ENCODE data around the gene F5. TPM values are rescaled to one million over a fixed set of nuclear protein-coding genes. Genes with fewer than 3 reads are reported as not detected.
"Not testable (repeated sequence)": the region's sequence is repeated elsewhere in the genome, so short reads cannot be mapped to it uniquely, and the experiment has no call there.

The F5 gene
- total RNA-seq, 1 experiment from 2014 or later = not detected

DNA sequence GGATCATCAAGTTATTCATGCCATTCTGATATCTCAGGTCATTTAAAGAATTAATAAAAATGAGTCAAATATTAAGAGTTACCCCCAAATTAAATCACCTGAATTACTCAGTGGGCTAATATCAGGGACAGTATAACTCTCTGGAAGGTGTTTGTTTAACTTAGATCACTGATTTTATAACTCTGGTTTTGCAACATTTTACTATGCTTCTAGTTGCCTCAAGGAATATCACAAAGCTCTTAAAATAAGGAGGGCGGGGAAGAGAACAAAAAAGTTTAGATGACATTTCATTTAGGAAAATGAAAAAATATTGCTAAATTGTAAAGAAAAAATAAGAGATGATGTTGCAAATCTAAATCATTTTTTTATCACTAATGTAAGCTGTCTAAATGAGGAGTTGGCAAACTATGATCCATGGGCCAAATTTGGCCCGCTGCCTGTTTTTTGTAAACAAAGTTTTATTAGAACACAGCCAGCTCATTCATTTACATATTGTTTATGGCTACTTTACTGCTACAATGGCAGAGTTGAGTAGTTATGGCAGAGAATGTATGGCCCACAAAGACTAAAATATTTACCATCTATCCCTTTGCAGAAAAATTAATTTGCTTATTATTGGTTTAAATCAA lies 68.6 kb downstream of the F5 start:
- H3K4me3 ChIP-seq (ENCODE audit: insufficient read depth, low read depth, low read length) = no peak overlapping the region
- no peak for DNase-seq
- H3K27me3 ChIP-seq (ENCODE audit: control insufficient read depth, insufficient read depth, low read length) = no peaks in the 10 kb centered on the region
- no peaks in the 10 kb centered on the region for H3K36me3 ChIP-seq (replicated peaks; ENCODE audit: control insufficient read depth, insufficient read depth, low read length)

DNA sequence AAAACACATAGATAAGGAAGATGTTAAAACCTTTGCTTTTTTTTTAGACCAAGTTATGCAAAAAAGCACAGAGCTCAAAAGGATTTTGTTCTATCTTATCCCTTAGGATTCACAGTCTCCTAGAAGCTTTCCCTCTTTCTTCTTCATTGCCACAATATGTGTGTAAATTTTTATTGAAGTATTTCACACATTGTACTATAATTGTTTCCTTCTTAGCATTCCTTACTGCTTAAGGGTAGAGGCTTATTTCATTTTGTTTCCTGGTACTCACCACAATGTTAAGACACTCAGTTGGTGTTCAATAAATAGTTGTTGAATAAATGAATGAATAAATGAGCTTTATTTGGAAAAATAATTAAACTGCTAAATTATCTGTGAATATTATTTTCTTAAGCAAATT lies 70.6 kb downstream of the F5 start:
- H3K27me3 ChIP-seq (ENCODE audit: control insufficient read depth, insufficient read depth, low read length) = no peaks in the 10 kb centered on the region
- DNase-seq = no peak
- H3K4me3 ChIP-seq (ENCODE audit: insufficient read depth, low read depth, low read length) = no peak overlapping the region
- no peaks in the 10 kb centered on the region for H3K36me3 ChIP-seq (replicated peaks; ENCODE audit: control insufficient read depth, insufficient read depth, low read length)

DNA sequence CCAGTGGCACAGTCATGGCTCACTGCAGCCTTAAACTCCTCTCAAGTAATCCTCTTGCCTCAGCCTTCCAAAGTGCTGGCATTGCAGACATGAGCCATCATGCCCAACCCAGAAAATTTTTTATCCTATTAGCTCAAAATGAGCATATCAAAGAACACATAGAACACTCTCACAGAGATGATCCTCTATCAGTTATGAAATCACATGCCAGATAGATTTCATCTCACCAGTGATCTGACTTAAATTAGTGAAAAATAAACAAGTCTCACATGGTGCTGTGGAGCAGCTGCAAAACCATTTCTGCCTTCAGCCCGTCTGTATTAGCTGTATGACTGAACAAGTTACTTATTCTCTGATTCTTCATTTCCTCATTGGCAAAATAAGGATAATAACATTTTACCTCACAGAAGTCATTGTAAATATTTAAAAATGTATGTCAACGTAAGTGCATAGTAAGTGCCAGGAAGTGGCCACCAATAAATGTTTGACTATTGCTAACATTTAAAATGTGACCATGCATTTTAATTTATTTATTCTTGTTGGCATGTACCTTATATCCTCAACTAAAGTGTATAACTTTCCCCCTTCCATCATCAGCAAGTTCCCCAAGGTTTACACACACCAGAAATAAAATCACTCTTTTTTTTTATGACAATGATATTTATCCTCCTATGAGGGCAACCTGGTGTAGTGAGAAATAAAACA lies 71.6 kb downstream of the F5 start:
- Histone ChIP-seq H3K27me3 (ENCODE audit: control insufficient read depth, insufficient read depth, low read length) (no peaks in the 10 kb centered on the region), H3K36me3 (replicated peaks; ENCODE audit: control insufficient read depth, insufficient read depth, low read length) (no peaks in the 10 kb centered on the region), H3K4me3 (ENCODE audit: insufficient read depth, low read depth, low read length) (no peak overlapping the region)
- DNase-seq = no peak

DNA sequence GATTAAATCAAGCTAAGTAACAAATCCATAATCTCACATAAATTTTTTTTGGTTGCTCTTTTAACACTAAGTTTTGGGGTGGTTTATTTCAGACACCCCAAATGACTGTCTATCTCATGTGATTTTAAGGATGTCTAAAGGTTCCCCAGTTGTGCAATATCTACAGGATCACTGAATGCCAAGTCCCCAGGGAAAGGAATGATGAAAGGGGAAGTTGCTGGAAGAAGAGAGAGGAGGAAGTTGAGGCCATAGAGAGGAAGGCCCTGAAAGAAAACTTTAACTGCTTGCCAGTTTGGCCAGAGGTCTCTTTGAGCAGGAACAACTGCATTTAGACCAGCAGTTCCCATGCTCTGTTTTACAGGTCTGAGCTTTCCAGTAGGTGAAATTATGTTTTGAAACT lies 73.1 kb downstream of the F5 start:
- H3K27me3 ChIP-seq (ENCODE audit: control insufficient read depth, insufficient read depth, low read length) = no peaks in the 10 kb centered on the region
- H3K4me3 ChIP-seq (ENCODE audit: insufficient read depth, low read depth, low read length) = no peak overlapping the region
- no peak for DNase-seq
- H3K36me3 ChIP-seq (replicated peaks; ENCODE audit: control insufficient read depth, insufficient read depth, low read length) = no peaks in the 10 kb centered on the region

DNA sequence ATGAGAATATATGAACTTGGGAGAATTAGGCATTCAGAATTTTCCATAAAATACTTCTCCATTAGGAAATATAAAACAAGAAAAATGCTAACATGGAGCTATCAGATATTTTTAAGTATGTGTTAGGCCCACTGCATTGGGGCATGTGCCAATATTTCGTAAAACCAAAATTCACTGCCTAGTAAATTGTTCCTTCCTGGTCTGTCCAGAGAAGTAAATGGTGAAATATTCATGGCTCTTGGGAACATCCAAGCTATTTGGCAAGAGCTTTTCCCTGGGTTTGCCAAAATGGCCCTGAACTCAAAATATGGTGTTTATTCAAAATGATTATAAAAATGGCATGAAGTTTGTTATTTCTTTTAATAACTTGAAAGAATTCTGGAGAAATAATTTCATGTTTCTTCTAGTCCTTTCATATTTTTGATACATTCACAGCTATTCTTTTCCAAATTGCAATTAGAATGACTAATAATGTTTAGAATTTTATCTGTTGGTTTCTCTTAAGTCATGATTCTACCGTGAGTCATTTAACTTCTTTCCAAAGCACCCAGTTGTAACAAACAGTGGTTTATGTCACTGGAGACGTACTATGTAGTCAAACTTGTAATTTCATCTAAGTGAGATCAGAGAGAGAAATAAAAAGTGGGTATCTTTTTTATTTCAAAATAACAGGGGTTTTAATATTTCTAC lies 74.8 kb downstream of the F5 start:
- Histone ChIP-seq H3K36me3 (replicated peaks; ENCODE audit: control insufficient read depth, insufficient read depth, low read length) (no peaks in the 10 kb centered on the region), H3K27me3 (ENCODE audit: control insufficient read depth, insufficient read depth, low read length) (no peaks in the 10 kb centered on the region), H3K4me3 (ENCODE audit: insufficient read depth, low read depth, low read length) (no peak overlapping the region)
- no peak for DNase-seq

DNA sequence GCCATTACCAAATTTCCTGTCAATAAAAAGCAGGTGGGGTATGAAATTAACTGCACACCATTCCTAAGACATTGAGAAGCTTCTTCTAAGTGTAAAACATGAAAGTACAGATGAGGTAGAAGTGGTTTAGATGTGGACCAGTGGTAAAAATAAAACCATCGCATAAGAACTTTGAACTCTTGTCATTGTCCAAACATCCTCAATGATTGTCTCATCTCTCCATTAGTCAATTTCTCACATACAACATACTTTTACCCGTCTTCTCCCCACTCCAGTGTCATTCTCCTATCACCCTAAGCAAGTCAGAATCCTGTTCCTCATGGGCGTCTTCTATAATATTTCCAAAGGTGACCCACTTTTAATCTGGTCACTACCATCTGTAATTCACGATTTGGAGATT lies 76.2 kb downstream of the F5 start:
- Histone ChIP-seq H3K27me3 (ENCODE audit: control insufficient read depth, insufficient read depth, low read length) (no peaks in the 10 kb centered on the region), H3K36me3 (replicated peaks; ENCODE audit: control insufficient read depth, insufficient read depth, low read length) (no peaks in the 10 kb centered on the region), H3K4me3 (ENCODE audit: insufficient read depth, low read depth, low read length) (no peak overlapping the region)
- no peak for DNase-seq

DNA sequence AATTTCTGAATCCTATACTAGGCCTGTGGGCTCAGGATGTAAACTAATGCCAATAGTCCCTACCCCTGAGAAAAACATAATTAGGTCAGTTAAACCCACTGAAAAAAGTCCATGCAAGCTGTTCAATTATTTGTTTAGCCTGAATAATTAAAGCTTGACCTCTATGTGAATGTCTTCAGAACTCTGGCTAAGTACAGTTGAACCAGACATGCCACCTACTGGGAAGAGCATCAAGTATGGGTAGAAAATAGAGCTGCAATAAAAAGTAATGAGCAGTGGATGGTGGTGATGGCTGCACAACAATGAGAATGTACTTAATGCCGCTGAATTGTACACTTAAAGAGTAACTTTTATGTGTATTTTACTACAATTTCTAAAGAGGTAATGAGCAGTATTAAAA lies 76.9 kb downstream of the F5 start:
- Histone ChIP-seq H3K4me3 (ENCODE audit: insufficient read depth, low read depth, low read length) (no peak overlapping the region), H3K36me3 (replicated peaks; ENCODE audit: control insufficient read depth, insufficient read depth, low read length) (no peaks in the 10 kb centered on the region), H3K27me3 (ENCODE audit: control insufficient read depth, insufficient read depth, low read length) (no peaks in the 10 kb centered on the region)
- no peak for DNase-seq

DNA sequence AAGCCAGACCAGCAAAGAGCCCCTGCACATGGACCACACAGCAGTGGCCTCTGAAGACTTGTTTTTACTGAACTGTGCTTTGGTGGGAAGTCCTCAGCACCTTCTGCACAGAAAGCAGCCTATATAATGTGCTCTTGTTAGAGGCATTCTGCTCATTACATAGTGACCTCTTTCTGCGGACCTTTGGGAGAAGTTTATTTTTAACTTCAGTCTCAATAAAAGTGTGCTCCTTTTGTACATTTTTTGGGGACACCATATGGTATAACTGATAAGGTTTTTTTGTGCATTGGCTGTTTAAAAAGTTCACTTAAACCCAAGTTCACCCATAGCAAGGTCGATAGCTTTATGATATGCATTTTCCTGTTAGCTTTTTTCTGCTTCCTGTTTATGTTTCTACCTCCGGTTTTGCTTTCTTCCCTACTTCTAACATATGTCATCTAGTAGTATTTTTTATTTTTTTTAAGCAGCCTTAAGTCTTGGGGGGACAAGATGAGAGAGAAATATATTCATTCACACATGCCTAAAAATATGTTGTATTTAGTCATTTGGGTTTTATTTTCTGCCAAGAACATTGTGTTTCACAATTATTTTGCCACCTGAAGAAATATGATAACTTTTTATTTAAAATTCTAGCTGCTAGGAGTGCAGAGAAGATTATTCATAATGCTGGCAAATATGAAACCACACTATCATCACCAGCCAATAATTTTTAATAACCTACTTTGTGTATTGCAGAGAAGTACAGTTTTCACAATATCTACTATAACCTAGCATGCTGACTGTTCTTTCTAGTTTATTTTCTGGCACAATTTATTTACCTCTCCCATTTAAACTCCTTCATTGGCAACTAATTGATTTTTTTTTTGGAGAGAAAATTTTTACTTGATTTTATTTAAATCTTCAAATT lies 77.6 kb downstream of the F5 start:
- DNase-seq = no peak
- no peaks in the 10 kb centered on the region for H3K27me3 ChIP-seq (ENCODE audit: control insufficient read depth, insufficient read depth, low read length)

DNA sequence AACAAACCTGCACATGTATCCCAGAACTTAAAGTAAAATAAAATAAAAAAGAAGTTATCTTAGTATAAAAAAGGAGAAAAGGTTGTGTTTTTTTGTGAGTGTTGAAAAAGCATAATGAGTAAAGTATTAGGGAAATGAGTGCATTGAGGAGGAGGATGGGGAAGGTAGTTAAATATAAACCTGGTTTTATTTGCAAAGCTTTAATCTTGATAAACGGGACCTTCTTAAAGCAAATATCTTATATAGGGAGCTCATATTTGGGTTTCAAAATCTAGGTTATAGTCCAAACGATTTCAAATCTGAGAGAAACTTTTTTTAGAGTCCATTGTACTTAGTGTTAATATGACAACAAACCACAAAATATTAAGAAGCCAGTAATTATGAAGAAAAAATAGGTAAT lies 78.9 kb downstream of the F5 start:
- no peak for DNase-seq
- no peaks in the 10 kb centered on the region for H3K36me3 ChIP-seq (replicated peaks; ENCODE audit: control insufficient read depth, insufficient read depth, low read length)
- no peak overlapping the region for H3K4me3 ChIP-seq (ENCODE audit: insufficient read depth, low read depth, low read length)
- H3K27me3 ChIP-seq (ENCODE audit: control insufficient read depth, insufficient read depth, low read length) = no peaks in the 10 kb centered on the region

More for the DNA sequence above, 77.6 kb downstream of the F5 start:
- Histone ChIP-seq H3K4me3 (ENCODE audit: insufficient read depth, low read depth, low read length) (no peak overlapping the region), H3K36me3 (replicated peaks; ENCODE audit: control insufficient read depth, insufficient read depth, low read length) (no peaks in the 10 kb centered on the region)

DNA sequence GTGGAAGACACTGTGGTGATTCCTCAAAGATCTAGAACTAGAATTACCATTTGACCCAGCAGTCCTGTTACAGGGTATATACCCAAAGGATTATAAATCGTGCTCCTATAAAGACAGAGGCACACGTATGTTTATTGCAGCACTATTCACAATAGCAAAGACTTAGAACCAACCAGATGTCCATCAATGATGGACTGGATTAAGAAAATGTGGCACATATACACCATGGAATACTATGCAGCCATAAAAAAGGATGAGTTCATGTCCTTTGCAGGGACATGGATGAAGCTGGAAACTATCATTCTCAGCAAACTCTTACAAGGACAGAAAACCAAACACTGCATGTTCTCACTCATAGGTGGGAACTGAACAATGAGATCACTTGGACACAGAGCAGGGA lies 82.7 kb downstream of the F5 start:
- not testable (repeated sequence) for H3K4me3 ChIP-seq (ENCODE audit: insufficient read depth, low read depth, low read length); H3K27me3 ChIP-seq (ENCODE audit: control insufficient read depth, insufficient read depth, low read length); H3K36me3 ChIP-seq (replicated peaks; ENCODE audit: control insufficient read depth, insufficient read depth, low read length); DNase-seq

DNA sequence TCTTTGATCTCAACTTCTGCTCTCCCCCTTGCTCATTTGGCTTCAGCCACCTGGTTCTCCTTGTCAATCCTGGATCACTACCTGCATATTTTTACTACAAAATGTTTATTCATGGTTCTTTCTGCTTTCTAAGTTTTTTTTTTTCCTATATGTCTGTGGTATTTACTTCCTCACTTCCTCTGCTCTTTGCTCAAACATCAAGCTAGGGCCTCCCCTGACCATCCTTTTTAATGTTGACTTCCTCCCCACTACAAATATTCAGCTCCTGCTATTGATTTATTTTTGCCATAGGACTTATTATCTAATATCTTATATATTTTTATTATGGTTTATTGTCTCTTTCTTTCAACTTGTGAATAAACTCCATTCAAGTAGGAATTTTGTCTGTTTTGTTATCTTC lies 86.5 kb downstream of the F5 start:
- DNase-seq = no peak
- H3K4me3 ChIP-seq (ENCODE audit: insufficient read depth, low read depth, low read length) = no peak overlapping the region
- no peaks in the 10 kb centered on the region for H3K27me3 ChIP-seq (ENCODE audit: control insufficient read depth, insufficient read depth, low read length)
- no peaks in the 10 kb centered on the region for H3K36me3 ChIP-seq (replicated peaks; ENCODE audit: control insufficient read depth, insufficient read depth, low read length)

DNA sequence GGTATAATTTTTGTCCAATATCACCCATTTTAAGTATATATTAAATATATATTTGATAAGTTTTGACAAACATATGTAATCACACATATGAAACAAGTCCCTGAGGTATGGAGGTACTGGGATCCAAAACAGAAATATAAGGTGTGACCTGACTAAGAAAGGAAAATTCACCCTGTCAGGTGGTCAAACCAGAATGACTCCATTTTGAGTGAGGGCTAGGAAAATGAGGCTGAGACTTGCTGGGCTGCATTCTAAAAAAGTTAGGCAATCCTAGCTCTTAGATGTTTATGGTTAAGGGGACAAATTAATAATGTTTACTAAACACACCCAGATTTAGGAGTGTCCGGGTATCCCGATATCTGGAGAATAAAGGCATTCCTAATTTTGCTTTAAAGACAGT lies 89.0 kb downstream of the F5 start:
- DNase-seq = no peak
- no peak overlapping the region for H3K4me3 ChIP-seq (ENCODE audit: insufficient read depth, low read depth, low read length)
- H3K36me3 ChIP-seq (replicated peaks; ENCODE audit: control insufficient read depth, insufficient read depth, low read length) = no peaks in the 10 kb centered on the region
- H3K27me3 ChIP-seq (ENCODE audit: control insufficient read depth, insufficient read depth, low read length) = no peaks in the 10 kb centered on the region

DNA sequence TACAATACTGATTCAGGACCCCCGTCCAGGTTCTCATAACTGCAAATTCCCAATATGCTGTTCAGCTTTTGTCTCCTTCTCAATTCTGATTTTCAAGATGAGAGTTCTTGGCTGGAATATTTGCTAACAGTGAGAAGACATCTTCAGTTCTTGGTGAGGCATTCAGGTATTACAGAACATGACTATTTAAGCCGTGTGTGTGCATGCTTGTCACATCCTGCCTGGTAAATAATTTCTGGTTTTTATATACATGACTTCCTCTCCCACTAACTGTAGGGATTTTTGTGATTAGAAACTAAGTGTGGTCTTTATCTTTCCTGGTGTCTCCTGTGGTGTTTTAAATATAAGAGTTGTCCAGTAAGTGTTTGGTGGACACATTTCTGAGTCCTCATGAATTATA lies 90.4 kb downstream of the F5 start:
- Histone ChIP-seq H3K36me3 (replicated peaks; ENCODE audit: control insufficient read depth, insufficient read depth, low read length) (no peaks in the 10 kb centered on the region), H3K4me3 (ENCODE audit: insufficient read depth, low read depth, low read length) (no peak overlapping the region), H3K27me3 (ENCODE audit: control insufficient read depth, insufficient read depth, low read length) (no peaks in the 10 kb centered on the region)
- no peak for DNase-seq

DNA sequence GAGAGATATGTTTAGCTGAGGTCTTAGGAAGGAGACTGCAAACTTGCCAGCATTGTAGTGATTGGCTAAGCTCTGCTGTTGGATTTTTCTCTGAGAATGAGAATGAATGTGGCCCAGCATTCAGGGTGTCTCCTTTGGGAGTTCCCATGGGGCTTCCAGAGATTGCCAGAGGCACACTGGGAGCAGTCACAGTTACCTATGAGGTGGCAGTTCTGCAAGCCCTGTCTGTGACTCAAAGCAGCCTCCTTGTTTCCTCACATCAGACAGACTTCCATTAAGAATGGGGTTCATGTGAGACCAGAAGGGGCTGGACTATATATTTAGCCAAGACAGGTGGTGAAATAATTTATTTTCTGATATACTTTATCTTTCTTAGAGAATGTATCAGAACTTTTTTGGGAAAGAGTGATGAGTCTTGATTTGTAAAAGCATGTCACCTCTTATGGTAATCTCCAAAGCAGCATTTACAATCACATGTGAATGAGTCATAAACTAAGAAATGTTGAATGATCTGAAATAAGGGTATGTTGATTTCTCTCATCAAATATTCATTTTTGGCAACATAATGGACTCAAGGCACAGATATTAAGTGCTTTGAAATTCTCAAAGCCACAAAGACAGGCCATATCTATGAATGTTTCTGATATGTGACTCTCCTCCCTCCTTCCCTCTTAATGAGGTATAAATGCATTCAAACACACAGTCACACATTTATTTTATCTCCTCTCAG lies 91.1 kb downstream of the F5 start:
- DNase-seq = no peak
- no peaks in the 10 kb centered on the region for H3K36me3 ChIP-seq (replicated peaks; ENCODE audit: control insufficient read depth, insufficient read depth, low read length)
- H3K4me3 ChIP-seq (ENCODE audit: insufficient read depth, low read depth, low read length) = no peak overlapping the region
- H3K27me3 ChIP-seq (ENCODE audit: control insufficient read depth, insufficient read depth, low read length) = no peaks in the 10 kb centered on the region
